HCT116 (cell line): ENCODE data around the gene RCE1. TPM values are rescaled to one million over a fixed set of nuclear protein-coding genes. Genes with fewer than 3 reads are reported as not detected.

Experiments
- ATAC-seq: fragments of 200-7000 bp; cut with Tn5 transposase; 2 replicates; pipeline ENCODE4 v1.9.1; 2020; ENCODE audit warnings: mild to moderate bottlenecking, moderate library complexity
- BruUV-seq: library from RNA; stranded (reverse); fragments of 400-500 nt; replicated peaks from 2 replicates; lab custom pipeline; 2021; lab: Mats Ljungman, UMichigan
- CTCF ChIA-PET: fragments of 300-600 bp; sonication (Branson Sonifier 250); formaldehyde crosslinking; loops from one replicate; lab custom pipeline; 2021; ENCODE audit warnings: antibody characterized with exemption; lab: Charles Lee
- POLR2A ChIA-PET: fragments of 300-600, 350-600 bp; sonication (Branson Sonifier 250); formaldehyde crosslinking; loops from one replicate; lab custom pipeline; 2021; ENCODE audit warnings: antibody characterized with exemption; lab: Charles Lee
- RAD21 ChIA-PET, 2 experiments: fragments of 300-600 bp; sonication (Branson Sonifier 250); formaldehyde crosslinking; loops; one replicate each; lab custom pipeline; 2023; ENCODE audit warnings: low total read pairs in 2 of 2; ENCODE audit not compliant: uncharacterized antibody in 2 of 2, unreplicated experiment in 2 of 2, low non-redundant PET in 1 of 2; lab: Charles Lee
- DNase-seq: peaks from one replicate; pipeline ENCODE4 v3.0.0-alpha.2; 2010; ENCODE audit warnings: low read depth, low spot score
- H2AFZ ChIP-seq: fragments of 200-600 bp; shearing (Covaris generic), sonication (generic); 2 replicates; pipeline ENCODE4 v1.6.1; 2017; ENCODE audit warnings: low read depth, mixed run types, mixed read lengths, antibody characterized with exemption, low read length; ENCODE audit not compliant: poor library complexity, severe bottlenecking
- H3K27ac ChIP-seq: 2 replicates; pipeline ENCODE4 v1.5.1; 2012; ENCODE audit warnings: low read depth, low read length
- H3K27me3 ChIP-seq: fragments of 200-600 bp; sonication (generic); 2 replicates; pipeline ENCODE4 v1.6.1; 2016; ENCODE audit warnings: mixed run types, low read length, mixed read lengths; ENCODE audit not compliant: insufficient read depth
- H3K36me3 ChIP-seq, 2 experiments: fragments of 200-500 bp in 1 of 2; fragments of 200-600 bp in 1 of 2; sonication (Bioruptor generic) in 1 of 2; sonication (generic) in 1 of 2; 2 replicates each; pipeline versions ENCODE4 v1.5.1 to v1.6.1; 2014 to 2016; ENCODE audit warnings: low read length in 2 of 2, inconsistent platforms in 1 of 2, mixed read lengths in 1 of 2, mixed run types in 1 of 2; ENCODE audit not compliant: insufficient read depth in 2 of 2, control insufficient read depth in 1 of 2
- H3K4me1 ChIP-seq, 2 experiments: fragments of 200-600 bp in 1 of 2; sonication (generic) in 1 of 2; 2 replicates each; pipeline versions ENCODE4 v1.5.1 to v1.6.1; 2012 to 2017; ENCODE audit warnings: low read length in 2 of 2, inconsistent platforms in 1 of 2, mild to moderate bottlenecking in 1 of 2, mixed read lengths in 1 of 2, mixed run types in 1 of 2, moderate library complexity in 1 of 2; ENCODE audit not compliant: insufficient read depth in 2 of 2, control insufficient read depth in 1 of 2
- H3K4me2 ChIP-seq: fragments of 200-600 bp; sonication (generic); 2 replicates; pipeline ENCODE4 v1.6.1; 2017; ENCODE audit warnings: mixed run types, low read length, mixed read lengths
- H3K4me3 ChIP-seq, 2 experiments: fragments of 200-600 bp in 1 of 2; sonication (generic) in 1 of 2; replicated peaks in 1 of 2; 2 replicates each; pipeline ENCODE4 v1.5.1; 2011 to 2016; ENCODE audit warnings: low read length in 2 of 2, control low read depth in 1 of 2, low read depth in 1 of 2, mild to moderate bottlenecking in 1 of 2, mixed read lengths in 1 of 2, mixed run types in 1 of 2
- H3K79me2 ChIP-seq: fragments of 200-600 bp; sonication (generic); 2 replicates; pipeline ENCODE4 v1.6.1; 2017; ENCODE audit warnings: mild to moderate bottlenecking, mixed run types, low read length, moderate library complexity, mixed read lengths; ENCODE audit not compliant: insufficient read depth
- H3K9ac ChIP-seq: fragments of 200-600 bp; sonication (generic); 2 replicates; pipeline ENCODE4 v1.6.1; 2016; ENCODE audit warnings: low read length, mixed read lengths
- H3K9me2 ChIP-seq: fragments of 200-600 bp; sonication (generic), shearing (Covaris generic); 2 replicates; pipeline ENCODE4 v1.6.1; 2017; ENCODE audit warnings: mixed run types, mild to moderate bottlenecking, moderate library complexity; ENCODE audit not compliant: insufficient read depth
- H3K9me3 ChIP-seq, 2 experiments: fragments of 200-500 bp in 1 of 2; fragments of 200-600 bp in 1 of 2; sonication (Bioruptor generic) in 1 of 2; sonication (generic) in 1 of 2; 2 replicates each; pipeline ENCODE4 v1.6.1; 2014 to 2017; ENCODE audit warnings: low read length in 2 of 2, mixed read lengths in 2 of 2, inconsistent platforms in 1 of 2, low read depth in 1 of 2, mild to moderate bottlenecking in 1 of 2, mixed run types in 1 of 2, moderate library complexity in 1 of 2; ENCODE audit not compliant: control insufficient read depth in 1 of 2, insufficient read depth in 1 of 2
- H4K20me1 ChIP-seq: fragments of 200-600 bp; sonication (generic), shearing (Covaris generic); 2 replicates; pipeline ENCODE4 v1.6.1; 2017; ENCODE audit warnings: mixed run types, mild to moderate bottlenecking, moderate library complexity; ENCODE audit not compliant: insufficient read depth
- CBX3 ChIP-seq: IDR thresholded peaks from 2 replicates; pipeline ENCODE4 v1.6.1; 2012; ENCODE audit warnings: low read depth
- ELF1 ChIP-seq: IDR thresholded peaks from 2 replicates; pipeline ENCODE4 v1.6.1; 2012; ENCODE audit warnings: low read depth, borderline replicate concordance
- POLR2AphosphoS5 ChIP-seq: IDR thresholded peaks from 2 replicates; pipeline ENCODE4 v1.6.1; 2011; ENCODE audit warnings: mild to moderate bottlenecking, low read depth, low read length, moderate library complexity
- RAD21 ChIP-seq: IDR thresholded peaks from 2 replicates; pipeline ENCODE4 v1.6.1; 2012; ENCODE audit warnings: low read depth, mild to moderate bottlenecking
- SP1 ChIP-seq: IDR thresholded peaks from 2 replicates; pipeline ENCODE4 v1.6.1; 2012; ENCODE audit warnings: low read depth
- TCF7L2 ChIP-seq: IDR thresholded peaks from 2 replicates; pipeline ENCODE4 v1.7.0; 2011; ENCODE audit warnings: borderline replicate concordance, inconsistent platforms; ENCODE audit not compliant: insufficient read depth, insufficient read length; ENCODE audit errors: extremely low read depth
- ZFX ChIP-seq: fragments of 450-650 bp; IDR thresholded peaks from 2 replicates; pipeline ENCODE4 v1.6.1; 2017
- intact Hi-C: fragments of 100-400 bp; cut with micrococcal nuclease; formaldehyde crosslinking; loops from 2 replicates; pipeline ENCODE4 v1.10.0; 2022
- total RNA-seq: library from RNA; stranded (reverse); gene quantifications from one replicate; pipeline ENCODE4 v1.2.1, GENCODE V29; 2021; ENCODE audit not compliant: unreplicated experiment
- TF ChIP-seq, protein P1 (sequence below): IDR thresholded peaks from 2 replicates; pipeline ENCODE4 v1.6.1; 2012

RCE1 gene
- total RNA-seq, 1 experiment from 2014 or later, result 35.3 TPM

DNA sequence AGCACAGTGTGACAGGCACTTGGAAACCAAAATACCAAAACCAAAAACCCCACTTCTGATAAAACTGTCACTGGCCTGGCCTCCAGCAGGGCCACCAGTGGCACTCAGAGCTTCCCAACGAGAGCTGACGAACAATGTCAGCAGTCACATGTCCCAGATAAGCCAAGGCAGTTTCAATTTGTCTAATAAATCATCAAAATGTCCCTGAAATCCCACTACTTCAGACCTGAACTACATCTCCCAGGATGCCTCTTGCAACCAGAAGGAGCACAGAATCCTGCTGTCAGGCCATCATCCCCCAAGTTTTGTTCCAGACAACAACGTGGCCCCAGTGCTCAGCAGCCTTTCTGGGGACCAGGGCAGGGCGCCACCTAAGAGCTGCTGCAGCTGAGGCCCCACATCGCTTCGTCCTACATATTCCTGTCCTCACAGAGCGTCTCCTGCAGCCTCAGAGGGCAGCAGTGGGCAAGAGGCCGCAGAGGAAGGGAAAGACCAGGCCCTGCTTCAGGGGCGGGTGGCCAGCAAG lies 38.7 kb downstream of the RCE1 start:
- no peak for TF ChIP-seq CBX3
- no peak for TF ChIP-seq RAD21
- TF ChIP-seq ELF1, result no peak
- TF ChIP-seq POLR2AphosphoS5, result no peak
- TF ChIP-seq SP1, result no peak
- H3K4me2 ChIP-seq, result peak overlapping the region; percentile 84
- no peaks in the 10 kb centered on the region for H3K9me2 ChIP-seq
- ATAC-seq, result no peak
- no peak for DNase-seq
- ChIA-PET CTCF (interaction anchor here (1.1 to 3.5 kb wide), 8 partner anchors 10 to 204 kb away, joined by 3 to 17 read pairs (median 4); partner anchors contain the start of gene RBM4B), POLR2A (interaction anchor here (1.2 to 1.4 kb wide), 3 partner anchors 10 to 402 kb away, joined by 3 to 7 read pairs (median 3); partner anchors contain the start of gene DPP3), RAD21 (interaction anchor here in 1 of 2 experiments (1.5 kb wide), 1 partner anchor 26 kb away, joined by 3 read pairs; no protein-coding TSS in a partner anchor)
- peaks cover 70% of the 10 kb centered on the region in 2 experiments for H3K4me1 ChIP-seq
- H3K79me2 ChIP-seq, result no peaks in the 10 kb centered on the region
- peak overlapping the region; percentile 76 for H3K27ac ChIP-seq
- peak overlapping the region; percentile 59 for H3K9ac ChIP-seq
- BruUV-seq, result no TSS peak
- H3K4me3 ChIP-seq, result peak overlapping the region in 1 of 2 experiments; percentile 51; a peak in 1 of 4 replicates
- H3K9me3 ChIP-seq, result no peaks in the 10 kb centered on the region
- no peaks in the 10 kb centered on the region for H3K36me3 ChIP-seq
- no peaks in the 10 kb centered on the region for H3K27me3 ChIP-seq
- H4K20me1 ChIP-seq, result no peaks in the 10 kb centered on the region
- intact Hi-C loops, result loop anchor here (5.0 to 10.0 kb wide), 2 partner anchors 73 to 140 kb away; partner anchors contain the start of genes PC and SYT12
- H2AFZ ChIP-seq, result no peak overlapping the region

GRCh38 chr11:66882561-66883015 lies 39.3 kb downstream of the RCE1 start:
- Histone ChIP-seq H4K20me1 (no peaks in the 10 kb centered on the region), H3K79me2 (no peaks in the 10 kb centered on the region), H3K36me3 (no peaks in the 10 kb centered on the region), H2AFZ (no peak overlapping the region), H3K27ac (peak overlapping the region; percentile 76), H3K9me2 (no peaks in the 10 kb centered on the region), H3K4me2 (peak overlapping the region; percentile 84), H3K9me3 (no peaks in the 10 kb centered on the region), H3K27me3 (no peaks in the 10 kb centered on the region), H3K4me3 (peak overlapping the region; percentile 31 to 51), H3K9ac (peak overlapping the region; percentile 59), H3K4me1 (peaks cover 76% of the 10 kb centered on the region in 2 experiments)
- RAD21 ChIA-PET, result interaction anchor here in 1 of 2 experiments (1.5 kb wide), 2 partner anchors 26 to 93 kb away, joined by 3 to 4 read pairs; partner anchors contain the start of gene C11orf86
- peak; percentile 88 for TF ChIP-seq TCF7L2
- TF ChIP-seq, protein P1, sequence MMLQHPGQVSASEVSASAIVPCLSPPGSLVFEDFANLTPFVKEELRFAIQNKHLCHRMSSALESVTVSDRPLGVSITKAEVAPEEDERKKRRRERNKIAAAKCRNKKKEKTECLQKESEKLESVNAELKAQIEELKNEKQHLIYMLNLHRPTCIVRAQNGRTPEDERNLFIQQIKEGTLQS, result no peak
- TF ChIP-seq ZFX, result 0 out of 2 replicates have a peak, but pooled peaks have one; percentile 9
- CTCF ChIA-PET, result interaction anchor here (0.8 to 3.5 kb wide), 13 partner anchors 9 to 205 kb away, joined by 3 to 17 read pairs (median 4); partner anchors contain the start of gene RBM4B
- no TSS peak for BruUV-seq
- POLR2A ChIA-PET, result interaction anchor here (1.0 to 1.4 kb wide), 5 partner anchors 9 to 403 kb away, joined by 3 to 7 read pairs (median 3); partner anchors contain the start of gene DPP3
- DNase-seq (no peak), ATAC-seq (peak; percentile 32)
- intact Hi-C loops, result loop anchor here (1.0 to 10.0 kb wide), 3 partner anchors 72 to 188 kb away; partner anchors contain the start of genes PC and SYT12
